WTC11 (cell line): ENCODE data around the gene RBM18. TPM values are rescaled to one million over a fixed set of nuclear protein-coding genes. Genes with fewer than 3 reads are reported as not detected.
A peak's percentile ranks its signal among the peaks of the same experiment; 100 is the strongest.

Source experiments
- ARID4B ChIP-seq: sonication (generic); formaldehyde crosslinking; IDR thresholded peaks from 2 replicates; pipeline ENCODE4 v1.8.0; 2023; ENCODE audit warnings: missing genetic modification reagents, mild to moderate bottlenecking, borderline replicate concordance
- ATF2 ChIP-seq: sonication (generic); formaldehyde crosslinking; IDR thresholded peaks from 2 replicates; pipeline ENCODE4 v1.8.1; 2022; ENCODE audit warnings: low read depth, missing genetic modification reagents, borderline replicate concordance
- ATF3 ChIP-seq: sonication (generic); formaldehyde crosslinking; conservative IDR thresholded peaks from 2 replicates; pipeline ENCODE4 v1.8.1; 2022; ENCODE audit warnings: mild to moderate bottlenecking, missing genetic modification reagents
- CBFB ChIP-seq: sonication (generic); formaldehyde crosslinking; IDR thresholded peaks from 2 replicates; pipeline ENCODE4 v1.8.1; 2022; ENCODE audit warnings: mild to moderate bottlenecking, low read depth, missing genetic modification reagents
- CTCF ChIP-seq: fragments of 200-600 bp; IDR thresholded peaks from 2 replicates; pipeline ENCODE4 v1.8.0; 2022; ENCODE audit warnings: antibody characterized with exemption
- E2F1 ChIP-seq: sonication (generic); formaldehyde crosslinking; IDR thresholded peaks from 2 replicates; pipeline ENCODE4 v1.8.0; 2022; ENCODE audit warnings: mild to moderate bottlenecking, missing genetic modification reagents
- E2F4 ChIP-seq: sonication (generic); formaldehyde crosslinking; IDR thresholded peaks from 2 replicates; pipeline ENCODE4 v1.8.1; 2022; ENCODE audit warnings: low read depth, mild to moderate bottlenecking, moderate library complexity, missing genetic modification reagents, borderline replicate concordance
- FOXK1 ChIP-seq: sonication (generic); formaldehyde crosslinking; IDR thresholded peaks from 2 replicates; pipeline ENCODE4 v1.8.0; 2022; ENCODE audit warnings: mild to moderate bottlenecking, moderate library complexity, missing genetic modification reagents
- GTF2I ChIP-seq: fragments of 250-450 bp; sonication (Bioruptor Pico); conservative IDR thresholded peaks from 2 replicates; pipeline ENCODE4 v1.4.0; 2021; ENCODE audit warnings: mild to moderate bottlenecking
- IRF2 ChIP-seq: sonication (generic); formaldehyde crosslinking; IDR thresholded peaks from 2 replicates; pipeline ENCODE4 v1.8.0; 2022; ENCODE audit warnings: low read depth, missing genetic modification reagents, borderline replicate concordance
- JUN ChIP-seq: sonication (generic); formaldehyde crosslinking; IDR thresholded peaks from 2 replicates; pipeline ENCODE4 v1.8.0; 2023; ENCODE audit warnings: mild to moderate bottlenecking, missing genetic modification reagents
- KAT7 ChIP-seq: sonication (generic); formaldehyde crosslinking; IDR thresholded peaks from 2 replicates; pipeline ENCODE4 v1.8.1; 2023; ENCODE audit warnings: missing genetic modification reagents, mild to moderate bottlenecking, borderline replicate concordance
- MAX ChIP-seq: sonication (generic); formaldehyde crosslinking; IDR thresholded peaks from 2 replicates; pipeline ENCODE4 v1.8.0; 2022; ENCODE audit warnings: mild to moderate bottlenecking, missing genetic modification reagents
- NFATC4 ChIP-seq: fragments of 250-450 bp; sonication (Bioruptor Pico); IDR thresholded peaks from 2 replicates; pipeline ENCODE4 v1.9.0; 2021; ENCODE audit warnings: mild to moderate bottlenecking
- PREB ChIP-seq: sonication (generic); formaldehyde crosslinking; IDR thresholded peaks from 2 replicates; pipeline ENCODE4 v1.8.1; 2022; ENCODE audit warnings: mild to moderate bottlenecking, missing genetic modification reagents, moderate library complexity, borderline replicate concordance
- SOX15 ChIP-seq: fragments of 250-450 bp; sonication (Bioruptor Pico); IDR thresholded peaks from 2 replicates; pipeline ENCODE4 v1.9.0; 2021; ENCODE audit warnings: mild to moderate bottlenecking
- TCF7 ChIP-seq: sonication (generic); formaldehyde crosslinking; IDR thresholded peaks from 2 replicates; pipeline ENCODE4 v1.8.0; 2022; ENCODE audit warnings: mild to moderate bottlenecking, low read depth, missing genetic modification reagents, moderate library complexity
- ZNF121 ChIP-seq: sonication (generic); formaldehyde crosslinking; IDR thresholded peaks from 2 replicates; pipeline ENCODE4 v1.8.0; 2023; ENCODE audit warnings: missing genetic modification reagents
- ZNF281 ChIP-seq: sonication (generic); formaldehyde crosslinking; IDR thresholded peaks from 2 replicates; pipeline ENCODE4 v1.8.0; 2023; ENCODE audit warnings: mild to moderate bottlenecking, missing genetic modification reagents
- total RNA-seq: library from RNA; stranded (reverse); gene quantifications from 3 replicates; pipeline ENCODE4 v1.2.3, GENCODE V29; 2021

RBM18 gene
- total RNA-seq, 1 experiment from 2014 or later = 11.4 TPM

- TF ChIP-seq ZNF281 (peak; percentile 92), GTF2I (no peak), E2F4 (CRISPR knock-in tag) (peak; percentile 78; the same call in 1 of the 2 replicates), CBFB (CRISPR knock-in tag) (no peak), ZNF121 (CRISPR knock-in tag) (peak; percentile 82; the same call in 1 of the 2 replicates), MAX (CRISPR knock-in tag) (peak; percentile 99), SOX15 (no peak), TCF7 (CRISPR knock-in tag) (peak; percentile 89), FOXK1 (CRISPR knock-in tag) (peak; percentile 99), NFATC4 (CRISPR knock-in tag) (no peak), IRF2 (no peak), ARID4B (CRISPR knock-in tag) (peak; percentile 99), JUN (peak; percentile 94), PREB (CRISPR knock-in tag) (peak; percentile 87; the same call in 1 of the 2 replicates), ATF3 (CRISPR knock-in tag) (peak; percentile 89), KAT7 (CRISPR knock-in tag) (peak; percentile 96; the same call in 1 of the 2 replicates), E2F1 (CRISPR knock-in tag) (peak; percentile 93), ATF2 (CRISPR knock-in tag) (peak; percentile 92), CTCF (no peak)
These were observed at the start of gene RBM18, which contains the start of gene MRRF (continued) for GRCh38 chr9:122264360-122265148.
